Measurements from ENCODE around the gene CC2D1B.

Gene CC2D1B

DNA sequence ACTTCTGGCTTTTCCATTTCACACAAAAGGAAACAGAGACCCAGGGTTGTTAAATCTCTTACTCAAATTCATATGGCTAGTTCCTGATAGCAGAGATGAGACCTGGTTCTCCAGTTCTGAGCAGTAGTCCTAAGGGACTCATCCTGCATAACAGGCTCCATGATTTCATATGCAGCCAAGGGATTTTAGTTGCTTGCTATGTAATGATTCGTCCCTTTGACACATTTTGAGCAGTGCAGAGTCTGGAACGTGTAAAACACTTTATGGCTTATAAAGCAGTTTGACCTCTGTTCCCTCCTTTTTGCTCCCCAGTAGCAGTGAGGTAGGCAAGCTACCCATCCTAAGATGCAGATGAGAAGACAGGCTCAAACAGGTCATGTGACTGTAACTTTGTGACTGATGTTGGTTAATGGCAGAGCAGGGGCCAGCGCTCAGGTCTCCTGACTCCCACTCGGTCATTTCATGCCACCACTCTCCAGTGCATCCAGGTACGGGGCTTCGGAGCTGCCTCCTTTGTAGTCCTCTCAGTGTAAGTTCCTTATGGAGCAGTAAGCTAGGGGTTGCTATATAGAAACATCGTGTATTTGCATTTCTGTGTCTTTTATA is 24.2 kb downstream of the CC2D1B start:
- no peak for DNase-seq
- H3K4me1 ChIP-seq, result no peaks in the 10 kb centered on the region
- no peak overlapping the region for H3K4me3 ChIP-seq
- TF ChIP-seq, protein P1, sequence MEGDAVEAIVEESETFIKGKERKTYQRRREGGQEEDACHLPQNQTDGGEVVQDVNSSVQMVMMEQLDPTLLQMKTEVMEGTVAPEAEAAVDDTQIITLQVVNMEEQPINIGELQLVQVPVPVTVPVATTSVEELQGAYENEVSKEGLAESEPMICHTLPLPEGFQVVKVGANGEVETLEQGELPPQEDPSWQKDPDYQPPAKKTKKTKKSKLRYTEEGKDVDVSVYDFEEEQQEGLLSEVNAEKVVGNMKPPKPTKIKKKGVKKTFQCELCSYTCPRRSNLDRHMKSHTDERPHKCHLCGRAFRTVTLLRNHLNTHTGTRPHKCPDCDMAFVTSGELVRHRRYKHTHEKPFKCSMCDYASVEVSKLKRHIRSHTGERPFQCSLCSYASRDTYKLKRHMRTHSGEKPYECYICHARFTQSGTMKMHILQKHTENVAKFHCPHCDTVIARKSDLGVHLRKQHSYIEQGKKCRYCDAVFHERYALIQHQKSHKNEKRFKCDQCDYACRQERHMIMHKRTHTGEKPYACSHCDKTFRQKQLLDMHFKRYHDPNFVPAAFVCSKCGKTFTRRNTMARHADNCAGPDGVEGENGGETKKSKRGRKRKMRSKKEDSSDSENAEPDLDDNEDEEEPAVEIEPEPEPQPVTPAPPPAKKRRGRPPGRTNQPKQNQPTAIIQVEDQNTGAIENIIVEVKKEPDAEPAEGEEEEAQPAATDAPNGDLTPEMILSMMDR (IDR thresholded peaks at IDR 0.05), result no peak
- intact Hi-C loops (cut with DNase I; ENCODE audit: low total_unique reads), result no loop called here
- H3K36me3 ChIP-seq, result peaks cover 25 to 58% (median 40%) of the 10 kb centered on the region in 3 donors
- no peak overlapping the region for H3K27ac ChIP-seq
- no peaks in the 10 kb centered on the region for H3K27me3 ChIP-seq
- no peaks in the 10 kb centered on the region for H3K9me3 ChIP-seq

DNA sequence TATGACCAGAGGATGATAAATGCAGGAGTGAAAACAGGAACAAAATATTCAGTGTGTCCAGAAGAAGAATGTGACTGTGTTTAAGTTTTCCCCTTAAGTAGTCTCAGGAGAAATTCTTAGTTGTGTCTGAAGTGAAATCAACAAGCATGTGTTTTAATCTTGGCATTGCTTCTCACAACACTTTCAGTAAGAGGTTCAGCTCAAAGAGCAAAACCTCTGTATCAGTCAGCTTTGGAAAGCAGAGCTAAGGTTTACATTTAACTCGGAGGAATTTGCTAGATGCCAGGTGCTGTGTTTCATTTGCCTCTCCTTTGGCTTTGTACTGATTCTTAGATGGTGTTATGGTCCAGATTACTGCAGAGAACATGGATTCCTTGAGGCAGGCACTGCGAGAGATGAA is 28.6 kb downstream of the CC2D1B start:
- Histone ChIP-seq H3K9me3 (no peaks in the 10 kb centered on the region), H3K27ac (no peak overlapping the region), H3K4me3 (no peak overlapping the region), H3K36me3 (peaks cover 17 to 64% (median 56%) of the 10 kb centered on the region in 3 donors), H3K27me3 (no peaks in the 10 kb centered on the region), H3K4me1 (no peaks in the 10 kb centered on the region)
- DNase-seq, result no peak
- intact Hi-C loops (cut with DNase I; ENCODE audit: low total_unique reads), result loop anchor here (5.0 kb wide), 1 partner anchor 1205 kb away; no protein-coding TSS in a partner anchor
- TF ChIP-seq, protein P1 (IDR thresholded peaks at IDR 0.05), result no peak

DNA sequence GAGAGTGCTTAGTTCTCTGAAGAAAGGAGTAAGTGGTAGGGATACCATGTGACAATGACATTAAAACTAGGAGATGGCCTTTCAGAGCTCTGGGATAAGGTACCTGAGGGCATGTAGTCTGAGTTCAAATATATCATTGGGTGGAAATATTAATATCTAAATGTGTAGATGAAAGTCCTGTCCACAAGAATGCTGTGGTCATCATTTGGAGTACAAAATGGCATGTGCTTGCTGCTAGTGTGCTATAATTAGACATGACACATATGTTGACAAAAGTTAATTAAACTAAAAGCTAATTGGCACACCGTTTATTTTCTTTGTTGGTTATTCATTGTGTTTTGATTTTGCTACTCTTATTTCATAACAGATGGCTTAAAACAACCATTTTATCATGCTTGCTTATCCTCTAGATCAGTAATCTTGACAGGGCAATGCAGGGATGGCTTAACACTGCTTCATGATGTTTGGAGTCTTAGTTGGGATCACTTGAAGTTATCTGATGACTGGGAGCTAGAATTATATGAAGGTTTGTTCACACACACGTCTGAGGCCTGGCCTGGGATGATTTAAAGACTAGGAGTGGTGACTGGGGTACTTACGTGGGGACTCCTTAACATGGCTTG is 31.0 kb downstream of the CC2D1B start:
- H3K27ac ChIP-seq, result no peak overlapping the region
- no peaks in the 10 kb centered on the region for H3K27me3 ChIP-seq
- no peaks in the 10 kb centered on the region for H3K4me1 ChIP-seq
- intact Hi-C loops (cut with DNase I; ENCODE audit: low total_unique reads), result loop anchor here (5.0 kb wide), 1 partner anchor 1203 kb away; no protein-coding TSS in a partner anchor
- no peak for DNase-seq
- TF ChIP-seq, protein P1 (IDR thresholded peaks at IDR 0.05), result no peak
- H3K4me3 ChIP-seq, result no peak overlapping the region
- H3K9me3 ChIP-seq, result no peaks in the 10 kb centered on the region
- H3K36me3 ChIP-seq, result peaks cover 13 to 60% (median 51%) of the 10 kb centered on the region in 3 donors

DNA sequence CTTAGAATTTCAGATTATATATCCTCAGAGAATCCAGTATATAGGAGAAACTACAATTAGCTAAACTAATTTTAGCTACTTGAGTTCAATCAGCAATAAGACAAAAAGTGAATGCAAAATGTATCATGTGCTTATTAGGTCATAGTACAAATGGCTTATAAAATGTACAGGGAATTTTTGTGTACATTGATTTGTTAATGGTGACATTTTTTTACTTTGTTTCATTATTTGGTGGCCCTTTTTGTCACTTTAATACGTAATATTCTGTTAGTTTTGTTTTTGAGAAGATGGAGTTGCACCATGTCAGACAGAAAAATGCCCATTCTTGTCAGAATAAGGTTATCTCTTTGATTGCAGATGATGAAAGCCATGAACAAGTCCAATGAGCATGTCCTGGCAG is 33.6 kb downstream of the CC2D1B start:
- H3K36me3 ChIP-seq, result peaks cover 0 to 37% (median 30%) of the 10 kb centered on the region in 3 donors
- H3K9me3 ChIP-seq, result no peaks in the 10 kb centered on the region
- no peak overlapping the region for H3K27ac ChIP-seq
- no peaks in the 10 kb centered on the region for H3K27me3 ChIP-seq
- TF ChIP-seq, protein P1 (IDR thresholded peaks at IDR 0.05), result no peak
- no peaks in the 10 kb centered on the region for H3K4me1 ChIP-seq
- DNase-seq, result no peak
- intact Hi-C loops (cut with DNase I; ENCODE audit: low total_unique reads), result no loop called here
- no peak overlapping the region for H3K4me3 ChIP-seq

DNA sequence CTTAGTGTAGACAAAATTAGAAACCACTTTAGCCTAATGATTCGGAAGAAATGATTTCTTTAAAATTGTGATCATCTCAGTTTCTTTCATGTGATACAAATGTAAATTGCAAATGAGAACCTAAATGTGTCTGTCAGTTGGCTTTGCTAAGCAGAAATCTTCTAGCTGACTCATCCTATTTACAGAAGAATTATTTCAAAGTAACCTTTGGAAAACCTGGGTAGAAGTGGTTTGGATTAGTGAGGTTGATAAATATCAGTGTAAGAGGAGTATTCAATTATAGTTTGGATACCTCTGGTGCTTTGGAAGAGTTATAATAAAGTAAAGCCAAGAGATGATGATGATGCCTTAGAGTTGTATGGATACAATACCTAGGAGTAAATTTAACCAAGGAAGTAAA is 37.4 kb downstream of the CC2D1B start:
- intact Hi-C loops (cut with DNase I; ENCODE audit: low total_unique reads), result no loop called here
- no peaks in the 10 kb centered on the region for H3K27me3 ChIP-seq
- H3K27ac ChIP-seq, result no peak overlapping the region
- H3K36me3 ChIP-seq, result peaks cover 0 to 11% (median 10%) of the 10 kb centered on the region in 3 donors
- H3K9me3 ChIP-seq, result no peaks in the 10 kb centered on the region
- no peak overlapping the region for H3K4me3 ChIP-seq
- no peak for DNase-seq
- TF ChIP-seq, protein P1 (IDR thresholded peaks at IDR 0.05), result no peak
- no peaks in the 10 kb centered on the region for H3K4me1 ChIP-seq
